Ecto neural progenitor cell (in vitro differentiated cells): ENCODE results near the gene ZMIZ1.

Source experiments
- DNase-seq: peaks from one replicate; pipeline ENCODE4 v3.0.0-alpha.2; 2018; ENCODE audit warnings: low spot score

The ZMIZ1 gene

DNA sequence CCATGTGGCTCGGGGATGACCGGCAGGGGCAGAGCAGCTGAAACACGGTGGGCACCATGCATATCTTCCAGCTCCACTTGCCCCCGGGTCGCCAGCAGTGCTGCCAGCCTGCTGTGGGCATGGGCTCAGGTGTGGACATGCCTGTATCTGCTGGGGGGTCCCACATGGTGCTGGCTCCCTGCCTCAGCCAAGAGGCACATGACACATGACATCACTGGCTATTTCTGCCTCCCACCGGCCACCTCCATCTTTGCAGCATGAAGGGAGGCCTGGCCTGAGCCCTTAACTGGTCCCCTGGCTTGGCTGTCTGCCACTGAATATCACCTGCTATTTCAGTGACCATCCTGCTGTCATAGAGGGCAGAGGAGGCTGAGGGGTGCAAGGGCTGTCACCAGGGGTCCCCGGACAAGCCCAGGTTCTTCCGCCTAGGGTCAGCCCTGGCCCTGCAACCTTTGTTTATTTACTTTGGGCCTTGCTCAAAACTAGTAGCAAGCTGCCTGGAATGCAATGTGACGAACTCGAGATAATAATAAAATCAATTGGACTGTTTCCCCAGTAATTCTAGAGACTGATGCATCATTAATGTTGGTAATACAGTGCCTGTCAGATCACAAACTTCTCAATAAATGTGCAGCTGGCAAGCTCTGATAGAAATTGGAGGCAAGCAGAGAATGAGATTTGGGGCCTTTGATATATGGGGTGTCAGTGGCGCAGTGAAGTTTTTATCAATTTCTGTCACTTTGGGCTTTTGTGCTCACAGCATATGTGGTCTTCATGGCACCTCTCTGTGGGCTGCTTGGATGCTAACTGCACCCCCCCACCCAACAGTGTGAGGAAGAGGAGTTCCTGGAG lies 28.5 kb downstream of the ZMIZ1 start:
- DNase-seq: no peak

- no peak for DNase-seq
Measured at GRCh38 chr10:79098061-79098460, 29.3 kb downstream of the ZMIZ1 start.

- no peak for DNase-seq
Measured at GRCh38 chr10:79098596-79099015, 29.8 kb downstream of the ZMIZ1 start.

- no peak for DNase-seq
Measured at GRCh38 chr10:79099898-79100448, 31.2 kb downstream of the ZMIZ1 start.

- no peak for DNase-seq
Measured at GRCh38 chr10:79100771-79101170, 32.0 kb downstream of the ZMIZ1 start.

DNA sequence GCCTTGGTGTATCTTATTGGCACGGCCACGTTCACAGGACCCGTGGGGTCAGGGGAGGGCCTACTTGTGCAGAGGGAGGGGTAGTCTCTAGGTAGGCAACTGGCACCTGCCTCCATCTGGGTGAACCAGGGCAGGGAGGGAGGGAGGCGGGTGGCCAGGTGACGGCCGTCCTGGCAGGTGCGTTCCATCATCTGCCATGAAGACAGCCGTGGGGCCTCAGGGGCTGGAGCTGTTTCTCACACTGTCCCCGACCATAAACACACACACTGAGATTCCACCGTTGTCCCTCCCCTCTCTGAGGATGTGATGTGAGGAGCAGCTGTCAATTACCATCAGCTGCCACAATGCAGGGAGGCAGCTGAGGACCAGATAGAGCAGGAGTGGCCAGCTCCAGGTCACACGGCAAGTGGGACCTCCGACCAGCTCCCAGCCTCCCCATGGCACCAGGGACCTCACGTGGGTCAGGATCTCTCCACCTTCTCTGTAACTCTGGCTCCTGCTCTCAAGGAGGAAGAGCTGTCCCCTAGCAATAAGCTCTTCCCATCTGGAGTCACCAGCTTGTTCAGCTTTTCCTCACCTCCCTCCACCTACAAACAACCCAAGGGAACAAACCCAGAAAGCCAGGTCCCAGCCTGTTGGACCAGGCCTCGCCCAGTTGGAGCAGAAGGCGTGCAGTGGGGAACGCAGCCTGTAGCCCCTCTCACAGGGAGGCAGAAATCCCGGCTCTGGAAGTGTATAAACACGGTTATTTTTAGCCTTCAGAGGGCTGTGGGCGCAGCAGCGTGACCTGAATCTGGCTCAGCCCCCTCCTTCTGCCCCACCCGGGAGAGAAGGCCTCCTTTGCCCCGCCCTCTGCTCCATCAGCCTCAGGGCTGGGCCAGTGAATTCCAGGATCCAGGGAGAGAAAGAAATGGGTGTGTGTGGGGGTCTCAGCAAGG lies 33.1 kb downstream of the ZMIZ1 start:
- DNase-seq: peak; percentile 63

- no peak for DNase-seq
Measured at GRCh38 chr10:79102498-79102874, 33.7 kb downstream of the ZMIZ1 start.

- DNase-seq: no peak
Measured at GRCh38 chr10:79103129-79103528, 34.4 kb downstream of the ZMIZ1 start.

DNA sequence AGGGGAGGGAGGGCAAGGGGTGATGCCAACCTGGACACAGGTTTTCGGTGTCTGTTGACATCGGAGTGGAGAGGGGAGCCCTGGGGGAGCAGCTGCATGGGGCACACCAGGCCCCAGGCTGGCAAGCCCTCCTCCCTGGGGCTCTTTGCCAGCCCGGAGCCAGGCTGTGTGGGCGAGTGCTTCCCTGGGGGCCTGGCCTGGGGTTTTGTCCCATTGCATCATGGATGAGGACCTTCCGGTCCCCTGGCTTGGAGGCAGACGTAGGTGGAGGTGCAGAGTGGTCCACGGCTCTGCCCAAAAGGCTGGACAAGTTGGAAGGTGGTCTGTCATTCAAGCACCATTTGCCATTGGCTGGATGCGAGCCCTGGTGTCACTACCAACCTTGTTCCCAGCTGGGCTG lies 34.8 kb downstream of the ZMIZ1 start:
- DNase-seq: no peak

DNA sequence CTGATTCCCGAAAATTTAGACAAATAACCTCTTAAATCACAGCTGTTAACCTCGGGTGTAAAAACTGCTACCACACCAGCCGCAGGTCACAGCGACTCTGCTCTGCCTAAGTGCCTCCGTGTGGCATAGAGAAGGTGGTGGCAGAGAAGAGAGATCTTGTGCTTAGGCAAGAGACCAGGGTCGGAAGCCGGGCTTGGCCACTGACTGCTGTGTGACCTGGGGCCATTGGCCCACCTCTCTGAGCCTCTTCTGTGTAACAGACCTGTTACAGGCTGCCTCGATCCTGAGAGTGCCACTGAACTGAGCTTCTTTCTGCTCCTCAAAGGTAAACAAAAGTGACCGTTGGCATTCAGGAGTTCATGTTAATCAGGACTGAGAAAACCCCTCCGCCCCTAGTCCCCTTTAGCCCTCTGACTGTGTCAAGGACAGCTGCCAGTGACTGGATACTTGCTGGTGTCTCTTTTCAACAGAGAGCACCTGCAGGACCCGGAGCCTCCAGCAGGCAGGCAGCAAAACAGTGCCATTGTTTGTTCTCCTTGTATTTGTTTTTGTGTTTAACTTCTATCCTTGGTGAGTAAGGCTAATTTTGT lies 36.5 kb downstream of the ZMIZ1 start:
- DNase-seq: no peak

DNA sequence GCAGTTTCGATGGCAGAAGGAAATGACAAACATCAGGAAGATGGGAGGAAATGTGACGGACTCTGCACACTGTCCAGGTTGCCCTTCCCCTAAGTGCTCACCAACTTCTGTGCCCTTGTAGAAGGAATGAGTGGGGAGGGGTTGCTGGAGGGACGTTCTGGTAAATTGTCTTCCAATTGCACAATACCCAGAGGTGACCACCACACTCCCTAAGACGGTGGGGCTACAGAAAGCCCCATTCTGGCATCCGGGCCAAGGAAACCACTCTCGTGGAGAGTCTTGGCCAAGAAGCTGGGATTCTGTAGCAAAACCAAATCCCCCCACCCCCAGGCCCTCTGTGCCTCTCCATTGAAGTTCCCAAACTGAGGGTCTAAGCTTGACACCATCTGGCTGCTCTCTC lies 37.1 kb downstream of the ZMIZ1 start:
- DNase-seq: no peak

DNA sequence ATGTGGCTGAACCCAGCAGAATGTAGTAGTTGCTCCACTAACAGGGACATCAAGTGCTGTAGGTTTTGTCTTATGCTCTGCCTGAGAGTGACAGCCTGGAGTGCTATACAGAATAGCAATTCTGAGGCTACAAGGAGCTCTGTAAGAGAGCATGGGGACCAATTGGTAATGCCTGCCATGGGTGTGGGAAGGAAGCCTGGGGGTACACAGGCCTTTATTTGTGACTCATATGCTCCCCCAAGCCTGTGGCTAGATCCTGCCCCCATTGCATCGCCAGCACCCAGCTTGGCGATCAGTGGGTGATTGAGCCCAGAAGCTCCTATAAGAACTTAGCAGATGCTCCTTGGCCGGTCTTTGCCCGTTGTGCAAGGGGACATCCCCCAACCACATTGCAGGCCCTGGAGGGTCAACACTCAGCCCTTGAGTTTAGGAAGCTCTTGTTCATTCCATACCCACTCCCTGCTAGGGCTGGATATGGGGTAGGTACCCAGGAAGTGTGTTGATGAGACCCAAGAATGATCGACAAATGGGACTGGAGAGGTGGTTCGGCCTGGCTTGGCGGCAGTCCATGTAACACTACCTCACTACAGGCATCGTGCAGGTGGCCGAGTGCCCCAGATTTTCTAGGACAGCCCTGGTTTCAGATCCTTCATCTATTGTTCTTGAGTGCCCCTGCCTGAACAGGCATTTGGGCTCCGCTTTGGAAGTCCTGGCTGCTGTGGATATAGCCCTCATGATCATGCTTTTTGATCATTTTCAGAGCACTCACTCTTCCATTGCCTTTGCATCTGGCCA lies 37.7 kb downstream of the ZMIZ1 start:
- DNase-seq: no peak

DNA sequence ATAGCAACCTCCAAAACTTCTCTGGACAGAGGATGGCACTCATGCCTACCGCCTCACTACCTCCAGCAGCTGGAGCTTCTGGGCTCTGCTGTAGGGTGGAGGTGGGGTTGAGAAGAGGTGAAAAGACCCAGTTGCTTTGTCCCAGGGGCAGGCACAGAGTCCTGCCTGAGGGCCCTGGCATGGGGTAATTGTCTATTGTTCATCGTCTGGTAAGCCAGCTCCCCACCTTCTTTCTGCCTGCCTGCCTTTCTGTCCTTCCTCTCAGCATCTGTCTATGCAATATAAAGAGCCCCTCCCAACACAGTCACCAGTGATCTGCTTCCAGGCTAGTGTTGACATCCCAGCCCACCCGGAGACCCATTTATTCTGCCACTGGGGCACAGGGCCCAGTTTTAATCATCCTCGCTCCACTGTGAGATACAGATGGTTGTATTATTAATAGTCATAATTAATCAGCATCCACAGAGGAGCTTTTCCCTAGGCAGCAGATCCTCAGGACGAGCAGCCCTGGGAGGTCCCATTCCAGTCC lies 39.0 kb downstream of the ZMIZ1 start:
- DNase-seq: no peak

DNA sequence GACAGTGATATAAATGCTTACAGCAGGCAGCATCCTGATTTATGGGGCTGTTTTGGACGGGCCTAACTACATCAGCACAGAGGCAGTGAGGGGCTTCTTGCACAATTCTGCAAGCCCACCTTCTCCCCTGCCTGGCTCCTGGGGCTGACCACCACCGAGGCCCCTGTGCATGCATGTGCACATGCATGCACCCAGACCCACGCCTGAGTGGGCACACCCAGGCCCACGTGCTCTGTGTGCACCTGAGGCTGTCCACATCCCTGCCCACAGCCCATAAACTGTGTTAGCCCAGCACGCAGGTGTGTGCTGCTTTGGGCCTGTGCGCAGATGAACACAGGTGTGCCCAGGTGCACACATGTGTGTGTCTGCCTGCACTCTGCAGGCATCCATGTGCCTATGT lies 40.0 kb downstream of the ZMIZ1 start:
- no peak for DNase-seq

DNA sequence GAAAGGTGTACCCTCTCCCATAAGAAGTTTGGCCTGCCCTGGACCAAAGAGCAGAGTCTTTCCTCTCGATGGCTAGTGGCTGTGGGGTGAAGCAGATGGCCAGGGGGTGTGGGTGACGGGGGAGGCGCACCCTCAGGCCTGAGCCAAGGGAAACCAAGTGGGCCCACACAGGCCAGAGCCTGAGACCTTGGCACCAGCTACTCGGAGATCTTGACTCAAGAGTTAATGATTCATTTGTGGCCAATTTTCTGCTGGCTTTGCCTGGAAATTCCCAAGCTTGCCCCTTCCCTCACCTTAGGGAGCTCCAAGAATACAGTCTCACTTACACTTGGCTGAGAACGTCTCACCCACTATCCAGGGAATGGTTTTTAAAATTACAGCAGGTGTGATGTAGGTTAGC lies 42.7 kb downstream of the ZMIZ1 start:
- DNase-seq: no peak

GRCh38 chr10:79111846-79112614 lies 43.3 kb downstream of the ZMIZ1 start:
- DNase-seq: no peak

DNA sequence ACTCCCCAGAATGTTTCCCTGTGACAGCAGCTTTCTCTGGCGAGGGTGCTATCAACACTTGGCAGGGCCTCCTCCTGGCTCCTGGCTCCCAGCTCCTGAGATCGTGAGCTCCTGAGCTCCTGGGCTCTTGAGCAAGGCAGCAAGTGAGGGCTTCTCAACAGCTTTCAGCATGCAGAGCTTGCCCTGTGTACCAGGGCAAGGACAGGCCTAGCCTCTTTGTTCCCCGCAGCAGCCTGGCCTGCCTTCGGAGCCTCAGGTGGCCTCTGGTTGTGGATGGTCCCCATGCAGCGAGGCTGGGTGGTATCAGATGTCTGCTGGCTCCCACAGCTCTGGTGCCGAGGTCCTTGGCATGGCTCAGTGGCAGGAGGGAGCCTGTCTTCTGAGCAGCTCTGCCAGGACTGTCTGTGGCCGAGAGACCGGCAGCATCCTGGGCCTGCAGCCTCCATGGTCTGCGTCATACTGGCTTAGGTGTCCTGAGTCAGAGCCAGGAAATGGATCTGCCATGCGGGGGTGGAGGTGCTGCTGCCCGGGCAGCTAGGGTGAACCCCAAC lies 44.2 kb downstream of the ZMIZ1 start:
- DNase-seq: no peak

DNA sequence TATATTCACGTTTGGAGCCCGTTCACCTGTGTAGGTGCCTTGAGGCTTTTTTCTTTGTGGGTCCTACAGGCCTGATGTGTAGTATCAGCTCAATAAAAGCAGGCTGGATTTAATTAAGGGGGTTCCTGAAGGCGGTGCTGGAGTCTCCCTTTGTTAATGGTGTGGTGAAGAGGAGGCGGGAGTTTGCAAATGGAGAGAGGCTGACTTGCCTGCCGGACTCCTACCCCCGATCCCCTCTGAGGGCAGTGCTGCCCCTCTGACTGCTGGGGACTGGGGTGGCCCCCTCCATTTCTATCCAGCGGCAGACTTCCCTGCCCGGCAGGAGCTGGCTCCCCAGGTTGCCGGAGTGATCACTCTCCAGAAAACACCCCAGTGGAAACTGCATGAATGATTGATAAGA lies 45.1 kb downstream of the ZMIZ1 start:
- DNase-seq: no peak

DNA sequence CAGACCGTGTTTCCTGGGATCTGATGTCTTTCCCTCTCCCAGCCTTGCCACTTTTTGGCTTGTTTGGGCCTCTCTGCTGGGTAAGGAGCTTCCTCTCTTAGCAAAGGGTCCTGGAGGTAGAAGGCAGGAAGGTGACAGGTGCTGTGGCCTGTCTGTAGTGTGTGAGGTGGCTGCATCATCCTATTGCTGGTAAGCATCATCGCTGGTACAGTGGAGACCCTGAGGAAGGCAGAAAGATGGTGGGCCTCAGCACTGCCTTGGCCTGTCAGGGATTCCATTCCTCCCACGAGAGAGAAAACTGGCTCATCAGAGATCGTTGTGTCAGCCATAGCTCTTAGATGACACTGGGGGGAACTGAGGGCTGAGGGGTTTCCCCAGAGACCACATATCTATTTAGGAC lies 46.5 kb downstream of the ZMIZ1 start:
- DNase-seq: no peak

- no peak for DNase-seq
Measured at GRCh38 chr10:79116368-79116767, 47.6 kb downstream of the ZMIZ1 start.
